ENCODE measurements around the gene TSHZ3. TPM values are rescaled to one million over a fixed set of nuclear protein-coding genes. Genes with fewer than 3 reads are reported as not detected.

TSHZ3 gene
- total RNA-seq, 1 experiment from 2014 or later = 0.05 TPM

DNA sequence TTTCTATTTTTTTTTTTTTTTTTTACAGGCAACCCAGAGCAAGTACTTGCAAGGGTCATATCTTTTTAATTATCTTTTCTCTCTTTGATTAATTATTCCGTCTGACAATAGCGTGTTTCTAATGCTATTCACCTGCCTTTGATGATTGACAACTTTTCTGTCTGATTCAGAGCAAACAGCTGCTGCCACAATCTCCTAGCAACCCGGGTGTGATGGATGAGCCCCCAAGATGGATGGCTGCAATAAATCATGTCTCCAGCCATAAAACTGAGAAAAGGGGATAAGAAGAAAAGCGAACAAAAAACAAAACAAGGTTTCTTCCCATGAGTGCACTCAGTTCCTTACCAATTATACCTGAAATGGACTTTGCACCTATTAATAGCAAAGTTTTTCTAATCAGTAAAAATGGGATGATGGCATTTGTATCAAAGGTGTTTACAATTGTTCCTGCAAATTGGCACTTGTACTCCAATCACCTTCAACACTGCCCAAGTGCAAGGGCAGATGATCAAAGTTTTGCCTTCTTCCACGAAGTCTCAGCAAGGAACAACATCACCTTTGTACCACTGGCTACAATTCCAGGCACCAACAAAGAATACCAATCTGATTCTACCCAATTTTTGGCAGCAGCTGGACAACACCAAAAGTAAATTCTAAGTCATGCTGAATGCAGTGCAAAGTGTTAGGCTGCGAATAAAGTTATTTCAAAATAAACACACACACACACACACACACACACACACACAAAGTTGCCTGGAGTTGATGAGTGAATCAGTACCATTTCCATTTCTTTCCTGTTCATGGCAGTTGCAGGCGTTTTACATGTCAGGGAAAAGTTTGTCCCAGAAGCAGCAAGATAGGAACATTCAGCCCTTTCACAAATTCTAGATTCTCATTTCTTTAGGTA, 12.0 kb downstream of the TSHZ3 start:
- Histone ChIP-seq H3K27ac (ENCODE audit: low read depth, low read length) (no peak overlapping the region), H4K20me1 (ENCODE audit: insufficient read depth) (no peaks in the 10 kb centered on the region), H3K9ac (ENCODE audit: low read length) (no peak overlapping the region), H2AFZ (ENCODE audit: low read depth, low read length, poor library complexity, severe bottlenecking) (no peak overlapping the region), H3K79me2 (ENCODE audit: insufficient read depth, low read length) (no peaks in the 10 kb centered on the region), H3K9me2 (ENCODE audit: insufficient read depth) (no peaks in the 10 kb centered on the region), H3K4me2 (ENCODE audit: low read length) (no peak overlapping the region), H3K27me3 (ENCODE audit: insufficient read depth, low read length) (no peaks in the 10 kb centered on the region), H3K4me1 (ENCODE audit: control insufficient read depth in 1 of 2, insufficient read depth in 2 of 2, low read length in 2 of 2) (no peaks in the 10 kb centered on the region), H3K9me3 (ENCODE audit: control insufficient read depth in 1 of 2, insufficient read depth in 1 of 2, low read depth in 1 of 2, low read length in 2 of 2) (peaks cover 5 to 22% of the 10 kb centered on the region in 2 experiments; a peak in 2 of 4 replicates), H3K36me3 (ENCODE audit: control insufficient read depth in 1 of 2, insufficient read depth in 2 of 2, low read length in 2 of 2) (no peaks in the 10 kb centered on the region), H3K4me3 (replicated peaks in 1 of 2; ENCODE audit: low read depth in 1 of 2, low read length in 2 of 2) (no peak overlapping the region)
- ChIA-PET CTCF (no interaction called here), RAD21 (ENCODE audit: low non-redundant PET in 1 of 2, low total read pairs in 2 of 2, uncharacterized antibody in 2 of 2, unreplicated experiment in 2 of 2) (no interaction called here), POLR2A (no interaction called here)
- ATAC-seq (no peak), DNase-seq (ENCODE audit: low read depth, low spot score) (no peak)
- intact Hi-C loops (cut with micrococcal nuclease) = no loop called here
- no TSS peak for BruUV-seq (replicated peaks)
- TF ChIP-seq, protein P1, sequence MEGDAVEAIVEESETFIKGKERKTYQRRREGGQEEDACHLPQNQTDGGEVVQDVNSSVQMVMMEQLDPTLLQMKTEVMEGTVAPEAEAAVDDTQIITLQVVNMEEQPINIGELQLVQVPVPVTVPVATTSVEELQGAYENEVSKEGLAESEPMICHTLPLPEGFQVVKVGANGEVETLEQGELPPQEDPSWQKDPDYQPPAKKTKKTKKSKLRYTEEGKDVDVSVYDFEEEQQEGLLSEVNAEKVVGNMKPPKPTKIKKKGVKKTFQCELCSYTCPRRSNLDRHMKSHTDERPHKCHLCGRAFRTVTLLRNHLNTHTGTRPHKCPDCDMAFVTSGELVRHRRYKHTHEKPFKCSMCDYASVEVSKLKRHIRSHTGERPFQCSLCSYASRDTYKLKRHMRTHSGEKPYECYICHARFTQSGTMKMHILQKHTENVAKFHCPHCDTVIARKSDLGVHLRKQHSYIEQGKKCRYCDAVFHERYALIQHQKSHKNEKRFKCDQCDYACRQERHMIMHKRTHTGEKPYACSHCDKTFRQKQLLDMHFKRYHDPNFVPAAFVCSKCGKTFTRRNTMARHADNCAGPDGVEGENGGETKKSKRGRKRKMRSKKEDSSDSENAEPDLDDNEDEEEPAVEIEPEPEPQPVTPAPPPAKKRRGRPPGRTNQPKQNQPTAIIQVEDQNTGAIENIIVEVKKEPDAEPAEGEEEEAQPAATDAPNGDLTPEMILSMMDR (IDR thresholded peaks at IDR 0.05 in 2 of 3, conservative IDR thresholded peaks at IDR 0.05 in 1 of 3; ENCODE audit: borderline replicate concordance in 1 of 3, insufficient read depth in 1 of 3, low read depth in 2 of 3, low read length in 2 of 3) = no peak
- no peak for TF ChIP-seq YY1 (IDR thresholded peaks at IDR 0.05; ENCODE audit: extremely low read depth, insufficient replicate concordance, low read depth, low read length)
- TF ChIP-seq SIN3A (IDR thresholded peaks at IDR 0.05; ENCODE audit: low read depth) = no peak
- TF ChIP-seq EGR1 (IDR thresholded peaks at IDR 0.05; ENCODE audit: low read depth) = no peak
- TF ChIP-seq MAX (IDR thresholded peaks at IDR 0.05) = no peak
- TF ChIP-seq POLR2AphosphoS5 (IDR thresholded peaks at IDR 0.05; ENCODE audit: low read depth, low read length) = no peak
- TF ChIP-seq TCF7L2 (IDR thresholded peaks at IDR 0.05; ENCODE audit: borderline replicate concordance, extremely low read depth, insufficient read depth, insufficient read length) = no peak
- no peak for TF ChIP-seq EZH2 (IDR thresholded peaks at IDR 0.05)
- TF ChIP-seq RAD21 (IDR thresholded peaks at IDR 0.05; ENCODE audit: low read depth) = no peak
- TF ChIP-seq CBX3 (IDR thresholded peaks at IDR 0.05; ENCODE audit: low read depth) = no peak
- no peak for TF ChIP-seq POLR2A (IDR thresholded peaks at IDR 0.05; ENCODE audit: borderline replicate concordance, extremely low read depth, insufficient read depth, insufficient read length)
- TF ChIP-seq REST (IDR thresholded peaks at IDR 0.05; ENCODE audit: low read depth) = no peak
- TF ChIP-seq ELF1 (IDR thresholded peaks at IDR 0.05; ENCODE audit: borderline replicate concordance, low read depth) = no peak
- no peak for TF ChIP-seq SP1 (IDR thresholded peaks at IDR 0.05; ENCODE audit: low read depth)
- TF ChIP-seq ZFX (IDR thresholded peaks at IDR 0.05) = no peak
- TF ChIP-seq JUND (IDR thresholded peaks at IDR 0.05) = no peak
- no peak for TF ChIP-seq ZNF274 (IDR thresholded peaks at IDR 0.05; ENCODE audit: low read depth, low read length)
- TF ChIP-seq, protein P2, sequence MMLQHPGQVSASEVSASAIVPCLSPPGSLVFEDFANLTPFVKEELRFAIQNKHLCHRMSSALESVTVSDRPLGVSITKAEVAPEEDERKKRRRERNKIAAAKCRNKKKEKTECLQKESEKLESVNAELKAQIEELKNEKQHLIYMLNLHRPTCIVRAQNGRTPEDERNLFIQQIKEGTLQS (IDR thresholded peaks at IDR 0.05) = no peak

Data from HCT116 (cell line).